ENCODE data around the gene DUOXA1. TPM values are rescaled to one million over a fixed set of nuclear protein-coding genes. Genes with fewer than 3 reads are reported as not detected.
A peak's percentile ranks its signal among the peaks of the same experiment; 100 is the strongest.
"Not testable (repeated sequence)": the region's sequence is repeated elsewhere in the genome, so short reads cannot be mapped to it uniquely, and the experiment has no call there.

Gene DUOXA1
- total RNA-seq, 1 donor from 2014 or later, result 27.1 TPM

- no peak for DNase-seq (ENCODE audit: low read depth)
- TF ChIP-seq, protein P1, sequence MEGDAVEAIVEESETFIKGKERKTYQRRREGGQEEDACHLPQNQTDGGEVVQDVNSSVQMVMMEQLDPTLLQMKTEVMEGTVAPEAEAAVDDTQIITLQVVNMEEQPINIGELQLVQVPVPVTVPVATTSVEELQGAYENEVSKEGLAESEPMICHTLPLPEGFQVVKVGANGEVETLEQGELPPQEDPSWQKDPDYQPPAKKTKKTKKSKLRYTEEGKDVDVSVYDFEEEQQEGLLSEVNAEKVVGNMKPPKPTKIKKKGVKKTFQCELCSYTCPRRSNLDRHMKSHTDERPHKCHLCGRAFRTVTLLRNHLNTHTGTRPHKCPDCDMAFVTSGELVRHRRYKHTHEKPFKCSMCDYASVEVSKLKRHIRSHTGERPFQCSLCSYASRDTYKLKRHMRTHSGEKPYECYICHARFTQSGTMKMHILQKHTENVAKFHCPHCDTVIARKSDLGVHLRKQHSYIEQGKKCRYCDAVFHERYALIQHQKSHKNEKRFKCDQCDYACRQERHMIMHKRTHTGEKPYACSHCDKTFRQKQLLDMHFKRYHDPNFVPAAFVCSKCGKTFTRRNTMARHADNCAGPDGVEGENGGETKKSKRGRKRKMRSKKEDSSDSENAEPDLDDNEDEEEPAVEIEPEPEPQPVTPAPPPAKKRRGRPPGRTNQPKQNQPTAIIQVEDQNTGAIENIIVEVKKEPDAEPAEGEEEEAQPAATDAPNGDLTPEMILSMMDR (IDR thresholded peaks at IDR 0.05; ENCODE audit: insufficient read depth, low read length, severe bottlenecking), result no peak
- Histone ChIP-seq H3K4me3 (ENCODE audit: low read depth, low read length) (no peak overlapping the region), H3K27me3 (ENCODE audit: control insufficient read depth, insufficient read depth, low read length) (peaks cover 26% of the 10 kb centered on the region), H3K36me3 (ENCODE audit: control insufficient read depth, insufficient read depth, low read length) (no peaks in the 10 kb centered on the region)
- peak; percentile 85 for FAIRE-seq
Measured at GRCh38 chr15:45107941-45108630, 21.6 kb downstream of the DUOXA1 start.

DNA sequence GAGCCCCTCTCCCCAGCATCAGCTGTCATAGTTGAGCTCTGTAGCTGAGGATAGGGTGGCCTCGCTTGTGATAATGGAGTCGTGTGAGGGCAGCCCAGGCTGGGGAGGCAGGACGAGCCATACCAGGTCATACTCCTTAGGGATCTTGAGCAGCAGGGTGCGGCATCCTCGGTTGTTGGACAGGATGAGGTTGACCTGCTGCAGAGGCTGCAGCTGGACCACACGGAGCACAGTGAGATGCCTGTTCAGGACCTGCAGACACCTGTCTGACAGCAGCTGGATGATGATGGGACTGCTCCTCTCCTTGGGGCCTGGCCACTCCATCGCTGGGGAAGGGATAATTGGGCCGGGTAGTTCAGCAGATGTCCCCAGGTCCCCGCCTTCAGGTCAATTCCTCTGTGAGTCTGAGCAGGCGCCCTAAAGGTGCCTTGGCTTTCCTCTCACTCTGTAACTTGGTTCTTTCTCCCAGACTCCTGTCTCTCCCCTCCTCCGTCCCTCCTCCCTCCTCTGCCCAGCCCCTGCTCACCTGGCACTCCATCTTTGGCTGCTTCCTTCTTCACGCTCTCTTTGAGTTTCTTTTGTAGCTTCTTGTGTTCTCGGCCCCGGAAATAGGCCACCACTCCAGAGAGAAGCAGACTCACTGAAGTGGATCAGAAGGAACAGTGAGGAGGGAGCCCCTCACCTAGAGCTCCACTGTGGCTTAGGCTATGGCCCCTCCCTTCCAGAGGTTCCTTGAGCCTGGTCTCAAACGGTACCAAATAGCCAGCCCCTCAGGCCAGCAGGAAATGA lies 23.5 kb downstream of the DUOXA1 start:
- peaks cover 11% of the 10 kb centered on the region for H3K27me3 ChIP-seq (ENCODE audit: control insufficient read depth, insufficient read depth, low read length)
- TF ChIP-seq, protein P1 (IDR thresholded peaks at IDR 0.05; ENCODE audit: insufficient read depth, low read length, severe bottlenecking), result no peak
- H3K36me3 ChIP-seq (ENCODE audit: control insufficient read depth, insufficient read depth, low read length), result no peaks in the 10 kb centered on the region
- no peak overlapping the region for H3K4me3 ChIP-seq (ENCODE audit: low read depth, low read length)
- FAIRE-seq (peak; percentile 77), DNase-seq (ENCODE audit: low read depth) (no peak)

DNA sequence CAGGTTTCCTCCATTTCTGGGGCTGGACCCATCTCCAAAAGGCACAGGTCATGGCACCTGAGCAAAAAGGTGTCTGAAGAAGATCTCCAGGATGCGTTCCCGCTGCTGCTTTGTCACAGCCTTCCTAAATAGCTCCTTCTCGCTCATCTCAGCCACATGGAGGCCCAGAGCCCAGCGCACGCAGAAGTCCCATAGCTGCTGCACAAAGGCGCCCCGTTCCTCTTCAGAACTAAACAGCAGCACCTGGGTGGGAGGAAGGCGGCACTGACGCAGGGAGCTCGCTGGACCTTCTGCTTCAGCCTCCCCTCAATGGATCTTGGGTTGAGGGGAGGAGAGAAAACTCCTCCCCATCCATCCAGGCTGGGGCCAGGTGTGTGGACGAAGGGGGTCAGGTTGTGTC lies 24.1 kb downstream of the DUOXA1 start:
- Histone ChIP-seq H3K27me3 (ENCODE audit: control insufficient read depth, insufficient read depth, low read length) (peaks cover 9% of the 10 kb centered on the region), H3K36me3 (ENCODE audit: control insufficient read depth, insufficient read depth, low read length) (no peaks in the 10 kb centered on the region), H3K4me3 (ENCODE audit: low read depth, low read length) (no peak overlapping the region)
- TF ChIP-seq, protein P1 (IDR thresholded peaks at IDR 0.05; ENCODE audit: insufficient read depth, low read length, severe bottlenecking), result no peak
- FAIRE-seq (no peak), DNase-seq (ENCODE audit: low read depth) (no peak)

GRCh38 chr15:45104170-45104569 lies 25.5 kb downstream of the DUOXA1 start:
- not testable (repeated sequence) for H3K27me3 ChIP-seq (ENCODE audit: control insufficient read depth, insufficient read depth, low read length); DNase-seq (ENCODE audit: low read depth); H3K36me3 ChIP-seq (ENCODE audit: control insufficient read depth, insufficient read depth, low read length); FAIRE-seq; H3K4me3 ChIP-seq (ENCODE audit: low read depth, low read length)

DNA sequence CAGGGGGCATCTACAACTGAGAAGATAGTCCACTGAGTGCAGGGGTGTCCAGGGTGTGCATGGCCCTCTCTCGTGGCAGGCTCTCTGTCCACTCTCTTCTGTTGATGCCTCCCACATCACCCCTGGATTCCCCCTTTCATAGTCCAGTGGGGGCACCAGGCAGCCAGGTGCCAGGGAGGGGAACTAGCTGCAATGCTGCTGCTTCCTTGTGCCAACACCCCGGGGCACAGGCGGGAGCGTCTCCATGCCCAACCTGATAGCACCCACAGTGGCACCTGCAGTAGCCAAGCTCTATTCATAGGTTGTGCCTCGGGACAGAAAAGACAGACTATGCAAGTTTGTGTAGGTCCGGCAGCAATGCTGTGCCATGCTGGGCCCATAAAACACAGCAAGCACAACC lies 27.5 kb downstream of the DUOXA1 start:
- no peaks in the 10 kb centered on the region for H3K36me3 ChIP-seq (ENCODE audit: control insufficient read depth, insufficient read depth, low read length)
- TF ChIP-seq, protein P1 (IDR thresholded peaks at IDR 0.05; ENCODE audit: insufficient read depth, low read length, severe bottlenecking), result no peak
- no peaks in the 10 kb centered on the region for H3K27me3 ChIP-seq (ENCODE audit: control insufficient read depth, insufficient read depth, low read length)
- FAIRE-seq (no peak), DNase-seq (ENCODE audit: low read depth) (no peak)
- H3K4me3 ChIP-seq (ENCODE audit: low read depth, low read length), result no peak overlapping the region

DNA sequence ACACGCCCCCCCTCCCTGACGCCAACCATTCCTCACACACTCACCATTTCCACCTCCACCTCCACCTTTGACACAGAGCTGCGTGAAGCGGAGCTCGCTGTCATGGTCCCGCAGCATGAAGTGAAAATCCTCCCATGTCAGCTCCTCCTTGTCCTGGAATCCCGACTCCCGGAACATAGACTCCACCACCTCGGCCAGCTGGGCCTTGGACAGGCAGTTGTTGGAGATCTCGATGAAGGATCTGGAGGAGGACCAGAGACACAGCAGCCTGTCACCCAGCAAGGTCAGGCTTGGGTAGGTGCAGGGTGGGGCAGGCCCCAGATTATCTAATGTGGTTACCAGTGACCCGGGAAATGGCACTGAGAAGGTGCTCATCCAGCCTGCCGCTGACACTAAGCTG lies 27.9 kb downstream of the DUOXA1 start:
- no peaks in the 10 kb centered on the region for H3K27me3 ChIP-seq (ENCODE audit: control insufficient read depth, insufficient read depth, low read length)
- FAIRE-seq (no peak), DNase-seq (ENCODE audit: low read depth) (no peak)
- no peaks in the 10 kb centered on the region for H3K36me3 ChIP-seq (ENCODE audit: control insufficient read depth, insufficient read depth, low read length)
- TF ChIP-seq, protein P1 (IDR thresholded peaks at IDR 0.05; ENCODE audit: insufficient read depth, low read length, severe bottlenecking), result no peak
- H3K4me3 ChIP-seq (ENCODE audit: low read depth, low read length), result no peak overlapping the region

All from bronchial epithelial cell (primary cell).